K562 (cell line): ENCODE measurements around the gene GIGYF2. TPM values are rescaled to one million over a fixed set of nuclear protein-coding genes. Genes with fewer than 3 reads are reported as not detected.

Experiments
- ATAC-seq: fragments of 200-7000 bp; cut with Tn5 transposase; 3 replicates; pipeline ENCODE4 v1.9.1; 2020; ENCODE audit warnings: moderate library complexity
- BruUV-seq: library from RNA; stranded (reverse); fragments of 400-500 nt; replicated peaks from 2 replicates; lab custom pipeline; 2021; lab: Mats Ljungman, UMichigan
- CTCF ChIA-PET: fragments of 300-600 bp; formaldehyde crosslinking; extraction: SDS; loops from one replicate; lab custom pipeline; 2021; ENCODE audit warnings: low intra/inter-chr PET ratio; lab: Yijun Ruan, JAX
- POLR2A ChIA-PET: fragments of 300-600, 350-650 bp; sonication (Branson Sonifier 250); formaldehyde crosslinking; extraction: SDS; loops from one replicate; lab custom pipeline; 2021; ENCODE audit warnings: antibody characterized with exemption, inconsistent platforms; lab: Yijun Ruan, JAX
- DNase-seq, 4 experiments: peaks; one replicate each; pipeline versions ENCODE4 v3.0.0 to v3.0.0-alpha.2; 2011 to 2018; ENCODE audit warnings: low spot score in 3 of 4, mixed read lengths in 3 of 4; ENCODE audit errors: extremely low read depth in 1 of 4
- FAIRE-seq: peaks from 2 replicates; lab custom pipeline; 2011; peaks lifted over from hg19 to GRCh38; lab: Jason Lieb, UNC
- H2AFZ ChIP-seq: 2 replicates; pipeline ENCODE4 v1.6.0; 2011; ENCODE audit warnings: low read depth, low read length, control low read depth, inconsistent platforms
- H3K27ac ChIP-seq: fragments of 200-600 bp; 3 replicates; pipeline ENCODE4 v1.8.0; 2011; ENCODE audit warnings: low read depth, mild to moderate bottlenecking, control low read depth, inconsistent platforms, low read length, moderate library complexity, mixed read lengths; ENCODE audit errors: extremely low read depth
- H3K27me3 ChIP-seq, 2 experiments: fragments of 300-600 bp in 1 of 2; 2 replicates in 1 of 2; 3 replicates in 1 of 2; pipeline versions ENCODE4 v1.6.0 to v1.8.0; 2011; ENCODE audit warnings: inconsistent platforms in 2 of 2, low read length in 2 of 2, mild to moderate bottlenecking in 1 of 2, mixed read lengths in 1 of 2, moderate library complexity in 1 of 2; ENCODE audit not compliant: control insufficient read depth in 2 of 2, insufficient read depth in 2 of 2
- H3K36me3 ChIP-seq: fragments of 300-600 bp; 3 replicates; pipeline ENCODE4 v1.8.0; 2011; ENCODE audit warnings: mild to moderate bottlenecking, low read length, inconsistent platforms; ENCODE audit not compliant: control insufficient read depth, insufficient read depth
- H3K4me1 ChIP-seq, 2 experiments: fragments of 200-600 bp in 1 of 2; replicated peaks in 1 of 2; 2 replicates in 1 of 2; 3 replicates in 1 of 2; pipeline versions ENCODE4 v1.5.1 to v1.8.0; 2011; ENCODE audit warnings: inconsistent platforms in 2 of 2, low read length in 2 of 2, mild to moderate bottlenecking in 1 of 2, mixed read lengths in 1 of 2, moderate library complexity in 1 of 2; ENCODE audit not compliant: control insufficient read depth in 2 of 2, insufficient read depth in 2 of 2
- H3K4me2 ChIP-seq: 2 replicates; pipeline ENCODE4 v1.6.1; 2011; ENCODE audit warnings: low read length, control low read depth, inconsistent platforms, mixed read lengths; ENCODE audit not compliant: insufficient read depth
- H3K4me3 ChIP-seq: fragments of 200-600 bp; sonication (generic), shearing (Covaris generic); 2 replicates; pipeline ENCODE4 v1.5.1; 2016; ENCODE audit warnings: control low read depth, inconsistent platforms
- H3K79me2 ChIP-seq: fragments of 200-600 bp; 3 replicates; pipeline ENCODE4 v1.8.0; 2011; ENCODE audit warnings: low read length, inconsistent platforms; ENCODE audit not compliant: control insufficient read depth, insufficient read depth
- H3K9ac ChIP-seq, 2 experiments: 2 replicates each; pipeline versions ENCODE4 v1.6.0 to v1.6.1; 2011; ENCODE audit warnings: low read depth in 2 of 2, low read length in 2 of 2, control low read depth in 1 of 2, inconsistent platforms in 1 of 2, mild to moderate bottlenecking in 1 of 2, mixed read lengths in 1 of 2; ENCODE audit not compliant: insufficient read depth in 1 of 2
- H3K9me1 ChIP-seq: one replicate; pipeline ENCODE4 v1.6.0; 2011; ENCODE audit warnings: inconsistent platforms, mild to moderate bottlenecking, low read length, moderate library complexity; ENCODE audit not compliant: control insufficient read depth, insufficient read depth
- H3K9me3 ChIP-seq: replicated peaks from 2 replicates; pipeline ENCODE4 v1.5.1; 2011; ENCODE audit warnings: low read depth, low read length, inconsistent platforms; ENCODE audit not compliant: control insufficient read depth, insufficient read depth
- H4K20me1 ChIP-seq: replicated peaks from 2 replicates; pipeline ENCODE4 v1.6.1; 2011; ENCODE audit warnings: low read length, inconsistent platforms, mixed read lengths; ENCODE audit not compliant: control insufficient read depth, insufficient read depth
- E2F3 ChIP-seq: fragments of 250-450 bp; sonication (Bioruptor Pico); IDR thresholded peaks from 2 replicates; pipeline ENCODE4 v1.4.0; 2020; ENCODE audit warnings: mild to moderate bottlenecking
- ETV6 ChIP-seq, 3 experiments: fragments of 150-350 bp in 1 of 3; sonication (generic) in 1 of 3; formaldehyde crosslinking in 1 of 3; IDR thresholded peaks; 2 replicates each; pipeline versions ENCODE4 v1.6.1 to v1.8.0; 2014 to 2022; ENCODE audit warnings: borderline replicate concordance in 2 of 3, low read depth in 2 of 3, antibody characterized with exemption in 1 of 3, low read length in 1 of 3, mild to moderate bottlenecking in 1 of 3, missing genetic modification reagents in 1 of 3
- FOXK1 ChIP-seq: sonication (generic); formaldehyde crosslinking; IDR thresholded peaks from 2 replicates; pipeline ENCODE4 v1.8.0; 2022; ENCODE audit warnings: missing genetic modification reagents, mild to moderate bottlenecking, borderline replicate concordance
- HDAC1 ChIP-seq, 2 experiments: fragments of 450-650 bp; IDR thresholded peaks; 2 replicates each; pipeline ENCODE4 v1.6.1; 2016 to 2017; ENCODE audit warnings: inconsistent platforms in 1 of 2, mild to moderate bottlenecking in 1 of 2, moderate library complexity in 1 of 2
- KLF13 ChIP-seq: fragments of 450-650 bp; IDR thresholded peaks from 2 replicates; pipeline ENCODE4 v1.6.1; 2016; ENCODE audit warnings: missing genetic modification characterization, low read depth, mild to moderate bottlenecking, missing compliant biosample characterization, moderate library complexity, borderline replicate concordance
- NBN ChIP-seq: fragments of 450-650 bp; IDR thresholded peaks from 2 replicates; pipeline ENCODE4 v1.6.1; 2016; ENCODE audit warnings: low read depth, mild to moderate bottlenecking
- NFE2L1 ChIP-seq: fragments of 450-650 bp; IDR thresholded peaks from 2 replicates; pipeline ENCODE4 v1.6.1; 2016; ENCODE audit warnings: missing genetic modification characterization, low read depth, mild to moderate bottlenecking, missing compliant biosample characterization, moderate library complexity, borderline replicate concordance
- NR2C1 ChIP-seq, 2 experiments: fragments of 450-650 bp; IDR thresholded peaks; 2 replicates each; pipeline ENCODE4 v1.6.1; 2017; ENCODE audit warnings: mild to moderate bottlenecking in 2 of 2, antibody characterized with exemption in 1 of 2, inconsistent platforms in 1 of 2, missing compliant biosample characterization in 1 of 2, missing genetic modification characterization in 1 of 2
- POLR2B ChIP-seq: fragments of 450-650 bp; IDR thresholded peaks from 2 replicates; pipeline ENCODE4 v1.6.1; 2018; ENCODE audit warnings: low read depth; ENCODE audit not compliant: partially characterized antibody
- PURB ChIP-seq: sonication (generic); formaldehyde crosslinking; IDR thresholded peaks from 2 replicates; pipeline ENCODE4 v1.9.0; 2021; ENCODE audit warnings: low read depth, mild to moderate bottlenecking, missing genetic modification reagents
- SAP30 ChIP-seq: fragments of 200-600 bp; sonication (generic); IDR thresholded peaks from 2 replicates; pipeline ENCODE4 v1.6.1; 2012; ENCODE audit warnings: borderline replicate concordance, low read depth, mild to moderate bottlenecking, moderate library complexity, low read length, control low read depth, inconsistent platforms; ENCODE audit not compliant: insufficient read depth, poor library complexity, severe bottlenecking
- SMARCA4 ChIP-seq: fragments of 450-650 bp; IDR thresholded peaks from 2 replicates; pipeline ENCODE4 v1.6.1; 2016
- SRSF3 ChIP-seq: fragments of 200-400 bp; formaldehyde crosslinking; IDR thresholded peaks from 2 replicates; pipeline ENCODE4 v1.6.1; 2016; ENCODE audit warnings: mild to moderate bottlenecking, low read length, moderate library complexity; ENCODE audit not compliant: insufficient read depth
- TAF9B ChIP-seq: fragments of 450-650 bp; IDR thresholded peaks from 2 replicates; pipeline ENCODE4 v1.6.1; 2018; ENCODE audit warnings: mild to moderate bottlenecking; ENCODE audit not compliant: partially characterized antibody
- TFAM ChIP-seq: fragments of 250-450 bp; sonication (Bioruptor Pico); conservative IDR thresholded peaks from 2 replicates; pipeline ENCODE4 v1.5.0; 2021; ENCODE audit warnings: mild to moderate bottlenecking, moderate library complexity
- ZFP1 ChIP-seq: fragments of 450-650 bp; formaldehyde crosslinking; IDR thresholded peaks from 2 replicates; pipeline ENCODE4 v1.4.0; 2020; ENCODE audit warnings: mild to moderate bottlenecking, mixed read lengths
- ZFP36 ChIP-seq: fragments of 150-350 bp; IDR thresholded peaks from 2 replicates; pipeline ENCODE4 v1.6.1; 2018; ENCODE audit warnings: low read length, low read depth; ENCODE audit not compliant: partially characterized antibody
- ZKSCAN3 ChIP-seq: fragments of 250-450 bp; sonication (Bioruptor Pico); IDR thresholded peaks from 2 replicates; pipeline ENCODE4 v1.4.0; 2020
- ZNF121 ChIP-seq: sonication (generic); formaldehyde crosslinking; conservative IDR thresholded peaks from 2 replicates; pipeline ENCODE4 v1.8.0; 2022; ENCODE audit warnings: missing genetic modification reagents
- ZNF778 ChIP-seq: fragments of 450-650 bp; formaldehyde crosslinking; IDR thresholded peaks from 2 replicates; pipeline ENCODE4 v1.4.0; 2020; ENCODE audit warnings: mild to moderate bottlenecking, moderate library complexity
- WGBS: fragments of 100-300 bp; shearing (Covaris generic); methylation state at CpG from one replicate; pipeline ENCODE4 v1.1.6; 2016; ENCODE audit warnings: low coverage, mixed read lengths; ENCODE audit not compliant: insufficient coverage; ENCODE audit errors: missing lambda C conversion rate; 5-methylcytosine and 5-hydroxymethylcytosine counted together
- in situ Hi-C: fragments of 300-500 bp; cut with MboI; formaldehyde crosslinking; loops from 4 replicates; pipeline ENCODE4 v1.15.0; 2018; ENCODE audit warnings: inconsistent platforms, mixed read lengths
- intact Hi-C: fragments of 100-400 bp; cut with micrococcal nuclease; formaldehyde crosslinking; loops from 2 replicates; pipeline ENCODE4 v1.14.2; 2022
- polyA plus RNA-seq, 8 experiments: library from polyadenylated mRNA; depleted of rRNA in 4 of 8; stranded (reverse) in 5 of 8; unstranded in 3 of 8; fragments of >200 nt; fragmentation: Nextera tagmentation in 2 of 8; fragmentation: Illumina TruSeq in 1 of 8; extraction: Ambion mirVana in 2 of 8; extraction: Trizol in 1 of 8; gene quantifications; 2 replicates each; pipeline versions ENCODE4 v1.2.1 to v1.2.3, GENCODE V29; 2011 to 2014; ENCODE audit warnings: inconsistent platforms in 1 of 8, missing spikeins in 1 of 8
- total RNA-seq, 7 experiments: library from RNA; depleted of rRNA in 6 of 7; stranded (reverse); fragments of >200 nt in 6 of 7; fragmentation: Illumina TruSeq in 2 of 7; extraction: Trizol in 2 of 7; gene quantifications; 2 replicates each; pipeline versions ENCODE4 v1.2.1 to v1.2.3, GENCODE V29; 2011 to 2021; ENCODE audit warnings: low replicate concordance in 1 of 7

The GIGYF2 gene
- total and polyA plus RNA-seq, 9 of the 15 experiments (the other 6 are each of a cell fraction or from before 2014, with no cell fraction given), result 12.7 to 52.7 (median 34.9) TPM

DNA sequence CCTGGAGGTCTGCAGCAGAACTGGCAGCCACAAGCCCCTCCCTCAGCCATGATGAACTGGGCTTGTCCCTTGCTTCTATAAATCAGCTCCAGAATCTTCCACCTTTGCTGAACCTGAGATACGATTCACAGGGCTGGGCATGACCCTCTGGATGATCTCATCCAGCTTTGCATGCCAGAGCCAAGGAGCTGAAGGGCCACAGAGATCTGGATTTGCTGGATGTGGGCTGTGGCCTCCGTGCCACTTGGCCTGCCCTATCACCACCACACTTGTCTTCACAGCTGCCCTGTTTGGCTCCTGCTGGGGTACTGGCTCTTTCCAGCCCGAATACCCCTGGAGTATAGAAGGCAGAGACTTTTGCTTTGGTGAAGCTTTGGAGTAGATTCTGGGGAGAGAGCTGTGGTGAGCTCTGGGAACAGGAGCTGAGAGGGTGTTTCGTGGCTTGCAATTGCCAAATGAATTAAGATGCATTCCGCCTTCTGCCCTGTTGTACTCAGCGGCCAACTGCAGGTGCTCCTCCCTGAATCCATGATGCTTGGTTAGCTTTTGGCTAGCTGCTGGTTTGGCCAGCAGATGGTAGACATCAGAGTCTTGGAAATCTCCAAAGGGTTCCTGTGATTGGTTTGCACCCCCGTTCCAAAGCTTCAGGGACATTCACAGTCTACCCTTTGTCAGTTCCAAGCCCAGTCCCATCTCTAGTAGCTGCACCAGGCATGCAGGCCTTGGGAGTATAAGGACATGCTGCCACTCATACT, 30.9 kb upstream of the GIGYF2 start:
- H3K27me3 ChIP-seq, result peaks cover 0 to 11% of the 10 kb centered on the region in 2 experiments; a peak in 1 of 5 replicates
- TF ChIP-seq PURB (CRISPR knock-in tag) (no peak), FOXK1 (CRISPR knock-in tag) (no peak), TAF9B (no peak), NBN (no peak), NFE2L1 (tag) (no peak), SRSF3 (no peak), ZFP36 (no peak), SMARCA4 (no peak), KLF13 (tag) (no peak), SAP30 (no peak), ZFP1 (CRISPR knock-in tag) (no peak), NR2C1 (IDR thresholded peaks at IDR 0.05) (no peak), NR2C1 (tag; IDR thresholded peaks at IDR 0.05) (no peak), HDAC1 (IDR thresholded peaks at IDR 0.05) (no peak), POLR2B (no peak), TFAM (no peak), ZNF121 (CRISPR knock-in tag) (no peak), ZNF778 (CRISPR knock-in tag) (no peak), ZKSCAN3 (no peak), ETV6 (IDR thresholded peaks at IDR 0.05; ENCODE audit: borderline replicate concordance in 1 of 2, low read depth in 2 of 2, low read length in 1 of 2) (no peak), ETV6 (CRISPR knock-in tag; IDR thresholded peaks at IDR 0.05; ENCODE audit: borderline replicate concordance) (no peak), E2F3 (CRISPR knock-in tag) (no peak)
- H3K9ac ChIP-seq, result no peak overlapping the region
- no peaks in the 10 kb centered on the region for H4K20me1 ChIP-seq
- in situ Hi-C loops, result no loop called here
- ChIA-PET POLR2A (interaction anchor here (0.9 to 1.5 kb wide), 3 partner anchors 14 to 34 kb away, joined by 3 to 4 read pairs (median 3); no protein-coding TSS in a partner anchor), CTCF (no interaction called here)
- no peak overlapping the region for H3K4me3 ChIP-seq
- H3K36me3 ChIP-seq, result no peaks in the 10 kb centered on the region
- WGBS, result 17% methylated on average over 6 of the region's 7 CpGs
- no peaks in the 10 kb centered on the region; a peak in 1 of 5 replicates for H3K4me1 ChIP-seq
- FAIRE-seq (no peak), DNase-seq (no peak), ATAC-seq (no peak)
- H3K9me3 ChIP-seq, result no peaks in the 10 kb centered on the region
- BruUV-seq, result no TSS peak
- no peaks in the 10 kb centered on the region for H3K9me1 ChIP-seq
- H3K79me2 ChIP-seq, result no peaks in the 10 kb centered on the region
- no peak overlapping the region for H3K4me2 ChIP-seq
- no peak overlapping the region for H2AFZ ChIP-seq
- H3K27ac ChIP-seq, result no peak overlapping the region
- intact Hi-C loops, result no loop called here
